ENCODE data around the gene HEXIM2.

GRCh38 chr17:45113424-45113754 is 48.3 kb upstream of the HEXIM2 start:
- TF ChIP-seq SUZ12 (IDR thresholded peaks at IDR 0.05; ENCODE audit: extremely low read depth, insufficient read depth, insufficient read length) (no peak), ZNF274 (IDR thresholded peaks at IDR 0.05; ENCODE audit: low read depth, low read length) (no peak)

Measured in NT2/D1 (cell line).